Measurements from ENCODE around the gene CCBE1.

The CCBE1 gene

DNA sequence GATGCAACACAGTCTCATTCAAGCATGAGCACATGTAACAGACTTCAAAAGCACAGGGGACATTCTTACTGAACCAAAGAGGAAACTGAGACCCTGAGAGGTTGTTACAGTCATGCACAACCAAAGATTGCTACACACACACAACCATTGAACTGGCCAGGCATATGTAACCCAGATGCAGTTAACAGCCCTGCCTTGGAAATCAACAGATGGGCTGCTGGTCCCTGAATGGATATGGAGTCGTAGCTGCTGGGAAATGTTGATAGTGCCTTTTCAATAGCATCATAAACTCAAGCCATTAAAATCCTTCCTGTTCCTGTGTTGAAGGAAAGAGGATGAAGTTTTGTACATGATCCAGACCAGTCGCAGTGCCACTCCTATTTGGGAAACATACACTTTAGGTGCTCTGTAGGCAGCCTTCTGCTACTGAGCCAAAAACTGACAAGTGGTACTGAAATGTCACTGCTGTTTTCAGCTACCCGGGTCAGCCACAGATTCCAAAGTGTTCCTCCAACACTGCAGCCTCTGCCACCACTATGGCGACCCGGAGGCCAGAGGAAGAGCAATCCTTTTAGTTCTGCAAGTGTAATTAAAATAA lies 143.9 kb downstream of the CCBE1 start:
- no peak for DNase-seq (ENCODE audit: low read depth, low spot score)
- H3K4me3 ChIP-seq (ENCODE audit: low read depth, low read length): no peak overlapping the region
- TF ChIP-seq, protein P1, sequence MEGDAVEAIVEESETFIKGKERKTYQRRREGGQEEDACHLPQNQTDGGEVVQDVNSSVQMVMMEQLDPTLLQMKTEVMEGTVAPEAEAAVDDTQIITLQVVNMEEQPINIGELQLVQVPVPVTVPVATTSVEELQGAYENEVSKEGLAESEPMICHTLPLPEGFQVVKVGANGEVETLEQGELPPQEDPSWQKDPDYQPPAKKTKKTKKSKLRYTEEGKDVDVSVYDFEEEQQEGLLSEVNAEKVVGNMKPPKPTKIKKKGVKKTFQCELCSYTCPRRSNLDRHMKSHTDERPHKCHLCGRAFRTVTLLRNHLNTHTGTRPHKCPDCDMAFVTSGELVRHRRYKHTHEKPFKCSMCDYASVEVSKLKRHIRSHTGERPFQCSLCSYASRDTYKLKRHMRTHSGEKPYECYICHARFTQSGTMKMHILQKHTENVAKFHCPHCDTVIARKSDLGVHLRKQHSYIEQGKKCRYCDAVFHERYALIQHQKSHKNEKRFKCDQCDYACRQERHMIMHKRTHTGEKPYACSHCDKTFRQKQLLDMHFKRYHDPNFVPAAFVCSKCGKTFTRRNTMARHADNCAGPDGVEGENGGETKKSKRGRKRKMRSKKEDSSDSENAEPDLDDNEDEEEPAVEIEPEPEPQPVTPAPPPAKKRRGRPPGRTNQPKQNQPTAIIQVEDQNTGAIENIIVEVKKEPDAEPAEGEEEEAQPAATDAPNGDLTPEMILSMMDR (IDR thresholded peaks at IDR 0.05; ENCODE audit: insufficient read depth, low read length, missing control alignments): no peak
- CTCF ChIA-PET: interaction anchor here (1.0 to 1.6 kb wide), 2 partner anchors 11 to 13 kb away, joined by 3 to 5 read pairs; no protein-coding TSS in a partner anchor
- POLR2A ChIA-PET: no interaction called here

DNA sequence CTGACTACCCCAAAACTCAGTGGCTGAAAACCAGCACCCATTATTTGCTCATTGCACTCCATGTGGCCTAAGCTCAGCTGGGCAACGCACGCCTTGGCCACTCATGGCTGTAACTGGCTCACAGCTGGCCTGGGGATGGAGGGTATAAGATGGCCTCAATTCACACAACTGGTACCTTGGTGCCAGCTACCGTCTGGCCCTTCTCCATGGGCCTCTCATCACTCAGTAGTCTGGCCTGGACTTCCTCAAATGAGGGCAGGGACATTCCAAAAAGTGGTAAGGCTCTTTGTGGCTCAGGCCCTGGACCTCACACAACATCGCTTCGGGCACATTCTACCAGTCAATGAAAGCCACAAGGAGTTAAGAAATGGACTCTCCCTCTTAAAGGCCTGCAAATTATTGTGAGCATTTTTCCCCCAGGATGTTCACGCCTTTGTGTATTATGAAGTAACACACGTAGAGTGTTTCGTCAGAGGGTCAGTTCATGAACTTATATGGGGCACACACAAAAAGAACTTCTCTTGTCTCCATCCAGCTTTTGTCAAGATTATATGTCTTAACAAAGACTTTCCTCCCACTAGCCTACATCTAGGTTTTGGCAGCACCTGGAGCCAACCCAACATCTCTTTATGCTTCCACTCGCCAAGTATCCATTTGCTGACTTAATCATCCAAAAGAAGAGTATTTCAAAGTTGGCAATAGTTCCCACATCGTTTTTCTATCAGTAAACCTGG lies 145.2 kb downstream of the CCBE1 start:
- no peak for DNase-seq (ENCODE audit: low read depth, low spot score)
- H3K4me3 ChIP-seq (ENCODE audit: low read depth, low read length): no peak overlapping the region
- CTCF ChIA-PET: no interaction called here
- POLR2A ChIA-PET: no interaction called here
- TF ChIP-seq, protein P1 (IDR thresholded peaks at IDR 0.05; ENCODE audit: insufficient read depth, low read length, missing control alignments): no peak

DNA sequence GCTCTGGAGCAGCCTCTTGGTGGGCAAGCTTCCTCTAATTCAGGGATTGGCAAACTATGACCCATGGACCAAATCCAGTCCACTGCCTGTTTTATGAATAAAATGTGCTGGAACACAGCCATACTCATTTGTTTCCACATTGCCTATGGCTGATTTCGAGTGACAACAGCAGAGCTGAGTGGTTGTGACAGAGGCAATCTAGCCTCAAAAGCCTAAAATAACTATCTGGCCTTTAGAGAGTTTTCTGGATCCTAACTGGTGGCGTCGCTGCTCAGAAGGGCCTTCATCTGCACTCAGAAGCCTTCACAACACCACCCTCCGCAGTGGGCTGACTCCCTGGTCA lies 147.1 kb downstream of the CCBE1 start:
- H3K4me3 ChIP-seq (ENCODE audit: low read depth, low read length): no peak overlapping the region
- POLR2A ChIA-PET: no interaction called here
- CTCF ChIA-PET: interaction anchor here (1.1 kb wide), 1 partner anchor 272 kb away, joined by 3 read pairs; no protein-coding TSS in a partner anchor
- TF ChIP-seq, protein P1 (IDR thresholded peaks at IDR 0.05; ENCODE audit: insufficient read depth, low read length, missing control alignments): no peak
- no peak for DNase-seq (ENCODE audit: low read depth, low spot score)

DNA sequence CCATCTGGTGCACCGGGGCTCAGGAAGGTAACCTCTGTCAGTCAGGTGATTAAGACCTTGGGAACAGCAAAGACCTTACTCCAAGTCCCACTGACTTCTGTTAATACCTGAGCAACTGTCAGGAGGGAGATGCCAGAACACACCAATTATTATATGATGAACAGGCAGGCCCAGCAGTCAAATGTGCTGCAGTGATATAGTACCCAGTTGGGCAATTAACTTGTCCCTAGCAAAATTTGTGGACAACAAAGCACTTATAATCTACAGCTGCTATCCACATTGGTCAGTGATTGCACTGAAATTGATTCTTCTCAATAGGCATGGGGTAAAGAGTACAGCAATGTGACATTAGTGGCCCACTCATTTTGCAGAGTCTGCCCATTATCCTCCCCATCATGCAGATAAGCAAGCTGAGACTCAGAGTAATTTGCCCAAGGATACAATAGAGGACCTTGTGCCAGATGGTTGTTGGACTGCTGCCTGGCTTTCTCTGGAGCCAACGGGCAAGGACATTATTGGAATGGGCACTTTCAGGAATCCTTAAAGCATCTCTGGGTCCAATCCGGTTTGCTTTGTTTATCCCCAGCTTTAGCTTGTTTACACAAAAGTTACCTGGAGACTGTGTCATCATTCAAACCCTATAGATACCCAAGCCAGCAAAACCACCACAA lies 147.6 kb downstream of the CCBE1 start:
- TF ChIP-seq, protein P1 (IDR thresholded peaks at IDR 0.05; ENCODE audit: insufficient read depth, low read length, missing control alignments): no peak
- CTCF ChIA-PET: interaction anchor here (1.1 kb wide), 1 partner anchor 273 kb away, joined by 3 read pairs; no protein-coding TSS in a partner anchor
- H3K4me3 ChIP-seq (ENCODE audit: low read depth, low read length): no peak overlapping the region
- POLR2A ChIA-PET: interaction anchor here (0.6 kb wide), 1 partner anchor 9 kb away, joined by 3 read pairs; no protein-coding TSS in a partner anchor
- DNase-seq (ENCODE audit: low read depth, low spot score): no peak

DNA sequence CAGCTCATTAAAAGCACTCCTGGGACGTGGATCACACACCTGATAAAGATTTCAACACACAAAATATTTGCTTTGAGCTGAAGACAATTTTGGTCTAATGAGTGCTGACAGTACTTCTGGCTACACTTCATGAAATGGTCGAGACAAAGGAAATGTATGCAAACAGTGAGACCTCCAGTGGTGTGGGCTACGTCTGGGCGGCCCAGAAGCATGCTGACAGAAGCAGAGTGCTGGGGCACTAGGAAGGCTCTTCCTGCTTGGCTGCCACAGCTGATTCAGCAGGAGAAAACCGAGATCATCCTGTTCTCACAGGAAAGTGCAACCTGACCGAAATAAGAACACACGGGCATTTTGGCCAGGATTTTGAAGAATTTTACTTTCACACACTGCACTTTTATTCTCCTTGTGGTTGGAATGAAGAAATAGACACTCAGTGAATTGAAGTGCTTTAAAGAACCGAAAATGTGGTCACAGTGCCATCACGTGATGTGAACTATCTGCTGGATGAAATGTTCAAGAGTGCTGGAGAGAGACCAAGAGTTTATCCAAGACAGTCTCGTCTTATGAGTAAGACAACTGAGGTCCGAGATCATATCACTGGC lies 149.5 kb downstream of the CCBE1 start:
- H3K4me3 ChIP-seq (ENCODE audit: low read depth, low read length): peak overlapping the region; percentile 4
- CTCF ChIA-PET: interaction anchor here (0.7 to 3.0 kb wide), 9 partner anchors 9 to 150 kb away, joined by 3 to 12 read pairs (median 4); no protein-coding TSS in a partner anchor
- DNase-seq (ENCODE audit: low read depth, low spot score): peak; percentile 83
- POLR2A ChIA-PET: interaction anchor here (0.5 kb wide), 1 partner anchor 372 kb away, joined by 3 read pairs; no protein-coding TSS in a partner anchor
- TF ChIP-seq, protein P1 (IDR thresholded peaks at IDR 0.05; ENCODE audit: insufficient read depth, low read length, missing control alignments): peak; percentile 7

All from AG04449 (cell line).